HG02642 (cell line): ENCODE results near the gene RAPGEF1.

Source experiments
- ATAC-seq: cut with Tn5 transposase; IDR thresholded peaks from one replicate; pipeline ENCODE4 v1.9.1; 2021; ENCODE audit warnings: mild to moderate bottlenecking; ENCODE audit not compliant: unreplicated experiment, poor library complexity

The RAPGEF1 gene

DNA sequence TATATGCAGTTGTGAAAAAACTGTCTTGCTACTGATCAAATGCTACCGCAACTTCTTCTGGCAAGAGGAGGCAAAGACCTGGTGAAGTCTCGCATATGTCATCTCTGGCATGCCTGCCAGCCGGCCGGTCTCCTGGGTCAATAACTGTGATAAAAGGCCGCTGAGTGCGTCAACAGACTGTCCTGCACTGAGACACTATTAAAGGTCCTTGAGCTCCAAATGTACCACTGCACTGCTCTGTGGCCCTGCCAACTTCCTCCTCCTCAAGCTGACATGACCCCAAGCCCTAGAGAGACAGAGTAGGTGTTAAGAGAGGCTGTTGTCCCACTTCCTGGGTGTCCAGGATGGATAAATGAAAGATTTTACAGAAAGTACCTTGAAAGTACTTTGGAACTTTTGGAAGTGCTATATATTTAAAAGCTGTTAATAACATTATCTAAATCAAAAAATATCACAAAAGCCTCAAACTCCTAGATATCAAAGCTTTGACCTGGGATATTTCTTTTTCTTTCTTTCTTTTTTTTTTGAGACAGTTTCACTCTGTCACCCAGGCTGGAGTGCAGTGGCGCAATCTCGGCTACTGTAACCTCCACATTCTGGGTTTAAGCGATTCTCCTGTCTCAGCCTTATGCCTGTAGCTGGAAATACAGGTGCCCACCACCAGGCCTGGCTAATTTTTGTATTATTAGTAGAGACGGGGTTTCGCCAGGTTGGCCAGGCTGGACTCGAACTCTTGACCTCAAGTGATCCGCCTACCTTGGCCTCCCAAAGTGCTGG, 31.5 kb downstream of the RAPGEF1 start:
- no peak for ATAC-seq

DNA sequence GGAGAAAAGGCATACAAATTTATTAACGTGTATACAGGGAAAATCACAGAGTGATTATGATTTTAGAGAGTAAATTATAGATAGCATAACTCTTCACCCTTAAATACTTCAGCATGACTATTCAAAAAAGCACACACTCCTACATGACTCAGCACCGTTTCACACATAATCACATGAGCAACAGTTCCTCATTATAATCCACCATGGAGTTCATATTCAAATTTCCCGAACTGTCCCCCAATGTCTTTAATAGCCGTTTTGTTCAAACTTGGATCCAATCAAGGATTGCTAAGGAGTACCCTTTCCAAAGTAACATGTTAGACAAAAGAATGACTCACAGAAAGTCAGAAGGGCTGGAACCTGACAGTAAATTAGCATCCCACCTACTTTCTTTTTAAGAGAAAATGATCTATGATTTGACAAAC, 32.1 kb downstream of the RAPGEF1 start:
- ATAC-seq, result no peak

- ATAC-seq, result no peak
Observed at GRCh38 chr9:131707050-131707449, 32.8 kb downstream of the RAPGEF1 start.

DNA sequence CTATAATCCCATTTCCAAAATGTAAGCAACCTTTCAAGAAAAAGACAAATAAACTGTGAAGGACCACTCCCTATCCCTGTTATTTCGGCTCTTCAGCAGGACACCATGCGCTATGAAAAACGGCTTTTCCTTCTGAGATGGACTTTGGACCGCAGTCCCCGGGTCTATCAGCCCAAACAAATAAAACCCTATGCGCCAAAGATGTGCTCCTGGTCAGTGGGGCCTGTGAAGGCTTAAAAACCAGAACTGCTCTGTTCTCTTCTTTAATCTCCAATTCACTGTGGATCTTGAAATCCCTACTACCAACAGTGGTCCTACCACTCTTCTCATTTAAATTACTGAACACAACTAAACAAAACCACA, 33.3 kb downstream of the RAPGEF1 start:
- ATAC-seq, result no peak

DNA sequence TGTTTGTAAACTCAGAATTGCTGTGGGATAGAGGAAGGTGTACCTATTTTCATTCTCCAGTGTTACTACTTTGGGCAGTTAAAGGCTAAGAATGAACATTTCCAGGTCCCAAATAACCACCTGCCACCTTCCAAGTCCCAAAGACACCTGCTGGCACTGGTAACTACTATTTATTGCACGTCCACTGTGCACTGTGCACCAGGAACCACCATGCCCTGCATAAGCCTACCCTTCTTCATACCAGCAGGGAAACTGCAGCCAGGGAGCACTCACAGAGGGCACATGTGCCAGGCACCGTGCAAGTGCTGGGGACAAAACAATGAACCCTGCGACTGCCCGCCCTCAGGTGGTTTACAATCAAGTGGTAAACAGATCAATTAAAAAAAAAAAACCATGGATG, 34.9 kb downstream of the RAPGEF1 start:
- ATAC-seq, result no peak

DNA sequence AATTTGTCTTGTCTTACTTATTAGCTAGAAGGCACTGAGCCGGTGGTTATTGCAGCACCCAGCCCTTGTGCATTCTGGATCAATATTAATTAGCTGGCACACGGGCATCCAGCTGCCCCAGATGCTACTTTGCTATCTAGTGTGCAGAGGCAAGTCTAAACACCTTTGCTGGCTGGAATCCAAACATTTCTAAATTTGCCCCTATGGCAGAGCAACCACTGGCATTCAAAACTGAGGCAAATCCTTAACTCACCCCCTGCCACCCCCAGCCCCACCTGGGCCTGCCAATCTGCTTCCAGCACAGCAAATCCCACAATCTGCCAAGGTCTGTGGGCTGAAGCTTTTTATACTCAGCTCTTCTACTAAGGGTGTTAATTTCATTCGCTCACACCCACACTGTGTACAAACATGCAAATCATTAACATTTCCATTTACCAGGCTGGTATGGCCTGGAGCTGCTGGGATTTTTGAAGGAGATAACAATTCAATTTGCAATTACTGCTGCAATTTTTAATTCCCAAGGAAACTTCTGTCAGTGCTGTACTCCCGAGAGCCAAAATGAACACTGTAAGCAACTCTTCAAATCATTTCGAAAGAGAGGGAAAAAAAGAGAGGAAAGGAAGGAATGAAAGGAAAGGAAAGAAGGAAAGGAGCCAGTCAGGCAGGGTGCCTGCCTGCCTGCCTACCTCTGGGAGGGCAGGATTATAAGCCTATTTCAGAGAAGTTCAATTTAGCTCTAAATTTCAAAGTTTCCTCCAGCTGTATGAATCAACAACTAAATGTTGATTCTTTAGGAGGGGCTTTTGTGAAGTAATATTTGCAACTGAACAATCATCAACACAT, 35.5 kb downstream of the RAPGEF1 start:
- no peak for ATAC-seq

DNA sequence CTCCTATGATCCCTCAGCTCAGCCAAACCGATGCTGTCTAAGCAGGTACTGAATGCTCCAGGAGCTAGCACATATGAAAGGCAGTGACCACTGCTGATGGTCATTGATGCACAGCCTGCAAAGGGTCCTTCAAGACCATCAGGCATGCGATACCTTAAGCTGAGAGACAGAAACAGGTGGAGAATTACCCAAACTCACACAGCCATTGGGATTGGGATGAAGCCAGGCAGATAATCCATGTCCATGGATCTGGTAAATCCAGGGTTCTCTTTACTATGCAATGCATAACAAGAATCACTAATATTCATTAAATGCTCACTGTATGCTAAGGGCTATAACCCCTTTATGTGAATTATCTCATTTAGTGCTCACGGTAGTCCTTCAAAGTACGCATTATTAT, 36.2 kb downstream of the RAPGEF1 start:
- ATAC-seq, result no peak

- no peak for ATAC-seq
Observed at GRCh38 chr9:131702911-131703310, 37.0 kb downstream of the RAPGEF1 start.

GRCh38 chr9:131701789-131702337, 38.0 kb downstream of the RAPGEF1 start:
- no peak for ATAC-seq

- no peak for ATAC-seq
Observed at GRCh38 chr9:131701436-131701781, 38.5 kb downstream of the RAPGEF1 start.

GRCh38 chr9:131700765-131701435, 39.0 kb downstream of the RAPGEF1 start:
- no peak for ATAC-seq

GRCh38 chr9:131700076-131700475, 39.8 kb downstream of the RAPGEF1 start:
- no peak for ATAC-seq

GRCh38 chr9:131698618-131698985, 41.3 kb downstream of the RAPGEF1 start:
- ATAC-seq, result no peak

GRCh38 chr9:131697908-131698617, 41.8 kb downstream of the RAPGEF1 start:
- ATAC-seq, result no peak

DNA sequence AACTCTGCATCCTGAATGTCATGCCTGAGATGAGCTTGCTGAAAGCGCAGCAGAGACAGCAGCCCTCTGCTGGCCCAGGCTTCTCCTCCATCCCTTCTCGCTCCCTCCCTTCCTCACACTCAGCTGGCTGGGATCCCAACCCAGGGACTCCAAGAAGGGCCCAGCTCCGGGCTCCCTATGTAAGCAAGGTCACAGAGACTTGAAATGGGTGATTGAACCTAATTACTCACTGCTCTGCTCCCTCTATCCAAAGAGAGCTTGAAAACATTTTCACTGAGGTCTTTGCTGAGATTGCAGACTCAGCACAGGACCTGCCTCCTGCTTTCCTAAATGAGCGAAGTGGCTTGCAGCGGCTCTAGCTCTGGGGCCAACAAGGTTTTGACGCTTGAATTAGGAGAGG, 42.8 kb downstream of the RAPGEF1 start:
- no peak for ATAC-seq

- no peak for ATAC-seq
Observed at GRCh38 chr9:131695836-131696460, 43.9 kb downstream of the RAPGEF1 start.

- ATAC-seq, result no peak
Observed at GRCh38 chr9:131695366-131695765, 44.5 kb downstream of the RAPGEF1 start.

GRCh38 chr9:131693651-131694597, 46.0 kb downstream of the RAPGEF1 start:
- no peak for ATAC-seq
